Mucosa of gallbladder (tissue), 1 donor: ENCODE measurements around the gene CNGA2. TPM values are rescaled to one million over a fixed set of nuclear protein-coding genes. Genes with fewer than 3 reads are reported as not detected.
A peak's percentile ranks its signal among the peaks of the same experiment; 100 is the strongest.

ENCODE experiments used
- DNase-seq: peaks from one replicate; pipeline ENCODE4 v3.0.0-alpha.2; 2020; ENCODE audit warnings: low spot score
- total RNA-seq: library from RNA; stranded (reverse); gene quantifications from one replicate; pipeline ENCODE4 v1.2.1, GENCODE V29; 2021
- donor health status: DM: no; HTN: no; CAD: no.

Gene CNGA2
- total RNA-seq, 1 donor from 2014 or later, result not detected

GRCh38 chrX:151711787-151712186 is 22.8 kb upstream of the CNGA2 start:
- peak; percentile 57 for DNase-seq

GRCh38 chrX:151712253-151712652 is 22.3 kb upstream of the CNGA2 start:
- DNase-seq, result no peak

GRCh38 chrX:151713849-151714248 is 20.7 kb upstream of the CNGA2 start:
- DNase-seq, result no peak

- no peak for DNase-seq
These were observed 20.2 kb upstream of the CNGA2 start for GRCh38 chrX:151714362-151714761.

GRCh38 chrX:151715752-151716151 is 18.8 kb upstream of the CNGA2 start, which contains the start of gene FATE1:
FATE1 (plus strand) TSS chrX:151716035; CDS start chrX:151716120, 85 bp downstream.
- no peak for DNase-seq

GRCh38 chrX:151722241-151722846 is 12.2 kb upstream of the CNGA2 start:
- peak; percentile 30 for DNase-seq

GRCh38 chrX:151723156-151723760 is 11.3 kb upstream of the CNGA2 start:
- no peak for DNase-seq

- no peak for DNase-seq
These were observed 9.8 kb upstream of the CNGA2 start for GRCh38 chrX:151724563-151725337.

- DNase-seq, result no peak
These were observed 9.3 kb upstream of the CNGA2 start for GRCh38 chrX:151725338-151725614.

GRCh38 chrX:151726751-151727150 is 7.8 kb upstream of the CNGA2 start:
- DNase-seq, result no peak

GRCh38 chrX:151727346-151727745 is 7.2 kb upstream of the CNGA2 start:
- no peak for DNase-seq

GRCh38 chrX:151729056-151729725 is 5.4 kb upstream of the CNGA2 start:
- no peak for DNase-seq

GRCh38 chrX:151735219-151735618 is 673 bp downstream of the CNGA2 start:
- DNase-seq, result no peak

GRCh38 chrX:151736685-151737084 is 2.1 kb downstream of the CNGA2 start:
- no peak for DNase-seq

- no peak for DNase-seq
These were observed 2.9 kb downstream of the CNGA2 start for GRCh38 chrX:151737494-151737893.

- DNase-seq, result no peak
These were observed 4.2 kb downstream of the CNGA2 start for GRCh38 chrX:151738751-151739150.

GRCh38 chrX:151741606-151742005 is 7.1 kb downstream of the CNGA2 start:
- no peak for DNase-seq

- no peak for DNase-seq
These were observed 7.8 kb downstream of the CNGA2 start for GRCh38 chrX:151742311-151742710.

GRCh38 chrX:151743651-151744470 is 9.3 kb downstream of the CNGA2 start:
- no peak for DNase-seq

GRCh38 chrX:151745651-151746050 is 11.1 kb downstream of the CNGA2 start:
- no peak for DNase-seq

GRCh38 chrX:151746502-151746901 is 12.0 kb downstream of the CNGA2 start:
- no peak for DNase-seq

GRCh38 chrX:151750511-151750910 is 16.0 kb downstream of the CNGA2 start:
- DNase-seq, result no peak
